H9 (cell line): Measurements from ENCODE around the gene MRPL43. TPM values are rescaled to one million over a fixed set of nuclear protein-coding genes. Genes with fewer than 3 reads are reported as not detected.

ENCODE experiments used
- DNase-seq: peaks from one replicate; pipeline ENCODE4 v3.0.0-alpha.2; 2017
- H2AFZ ChIP-seq: one replicate; pipeline ENCODE4 v1.6.1; 2013; ENCODE audit warnings: mild to moderate bottlenecking, low read length, control low read depth, moderate library complexity
- H2AK5ac ChIP-seq: 2 replicates; pipeline ENCODE4 v1.6.1; 2013; ENCODE audit warnings: low read length, control low read depth, mixed read lengths; ENCODE audit not compliant: insufficient read length
- H2BK120ac ChIP-seq: one replicate; pipeline ENCODE4 v1.6.1; 2013; ENCODE audit warnings: low read depth, mild to moderate bottlenecking, low read length, control low read depth, inconsistent platforms; ENCODE audit not compliant: poor library complexity, severe bottlenecking
- H2BK12ac ChIP-seq: 2 replicates; pipeline ENCODE4 v1.6.1; 2013; ENCODE audit warnings: low read length, control low read depth, mixed read lengths, low read depth; ENCODE audit not compliant: insufficient read length
- H2BK15ac ChIP-seq: 2 replicates; pipeline ENCODE4 v1.6.1; 2013; ENCODE audit warnings: low read depth, low read length, control low read depth
- H2BK20ac ChIP-seq: one replicate; pipeline ENCODE4 v1.6.1; 2013; ENCODE audit warnings: low read depth, mild to moderate bottlenecking, low read length, control low read depth, inconsistent platforms; ENCODE audit not compliant: poor library complexity, severe bottlenecking
- H2BK5ac ChIP-seq: 2 replicates; pipeline ENCODE4 v1.6.1; 2013; ENCODE audit warnings: low read length, control low read depth, mixed read lengths; ENCODE audit not compliant: insufficient read length
- H3K14ac ChIP-seq: 2 replicates; pipeline ENCODE4 v1.6.1; 2013; ENCODE audit warnings: low read length, control low read depth; ENCODE audit not compliant: insufficient read depth
- H3K18ac ChIP-seq: 2 replicates; pipeline ENCODE4 v1.6.1; 2013; ENCODE audit warnings: low read depth, mild to moderate bottlenecking, mixed read lengths, low read length, control low read depth; ENCODE audit not compliant: insufficient read length
- H3K23ac ChIP-seq: 2 replicates; pipeline ENCODE4 v1.6.1; 2013; ENCODE audit warnings: low read length, control low read depth, mixed read lengths, low read depth; ENCODE audit not compliant: insufficient read length
- H3K23me2 ChIP-seq: 2 replicates; pipeline ENCODE4 v1.6.1; 2013; ENCODE audit warnings: low read depth, mild to moderate bottlenecking, mixed read lengths, low read length, control low read depth; ENCODE audit not compliant: insufficient read length, poor library complexity, severe bottlenecking
- H3K27ac ChIP-seq: 2 replicates; pipeline ENCODE4 v1.5.1; 2013; ENCODE audit warnings: low read length, control low read depth, mixed read lengths, low read depth; ENCODE audit not compliant: insufficient read length
- H3K27me3 ChIP-seq: 2 replicates; pipeline ENCODE4 v1.6.1; 2013; ENCODE audit warnings: low read length, control low read depth, inconsistent platforms; ENCODE audit not compliant: insufficient read depth
- H3K4ac ChIP-seq: 2 replicates; pipeline ENCODE4 v1.6.1; 2013; ENCODE audit warnings: low read depth, mild to moderate bottlenecking, control low read depth, inconsistent platforms, low read length, moderate library complexity
- H3K4me1 ChIP-seq: 2 replicates; pipeline ENCODE4 v1.6.1; 2013; ENCODE audit warnings: low read length, control low read depth, inconsistent platforms; ENCODE audit not compliant: insufficient read depth
- H3K4me2 ChIP-seq: 2 replicates; pipeline ENCODE4 v1.6.1; 2013; ENCODE audit warnings: low read length, control low read depth, mixed read lengths; ENCODE audit not compliant: insufficient read length, insufficient read depth
- H3K56ac ChIP-seq: 2 replicates; pipeline ENCODE4 v1.6.1; 2013; ENCODE audit warnings: low read depth, mild to moderate bottlenecking, mixed read lengths, low read length, control low read depth; ENCODE audit not compliant: insufficient read length
- H3K79me1 ChIP-seq: 2 replicates; pipeline ENCODE4 v1.6.1; 2013; ENCODE audit warnings: low read depth, mild to moderate bottlenecking, moderate library complexity, low read length, control low read depth, inconsistent platforms; ENCODE audit not compliant: insufficient read depth, poor library complexity, severe bottlenecking
- H3K79me2 ChIP-seq: 2 replicates; pipeline ENCODE4 v1.6.1; 2013; ENCODE audit warnings: low read length, control low read depth, inconsistent platforms; ENCODE audit not compliant: insufficient read depth
- H3K9ac ChIP-seq: 2 replicates; pipeline ENCODE4 v1.6.1; 2013; ENCODE audit warnings: low read length, control low read depth, mixed read lengths; ENCODE audit not compliant: insufficient read length; ENCODE audit errors: extremely low read depth
- H3K9me3 ChIP-seq: one replicate; pipeline ENCODE4 v1.6.1; 2013; ENCODE audit warnings: low read depth, low read length, inconsistent platforms; ENCODE audit not compliant: control insufficient read depth
- H3T11ph ChIP-seq: one replicate; pipeline ENCODE4 v1.6.1; 2013; ENCODE audit warnings: mild to moderate bottlenecking, low read length, control low read depth, inconsistent platforms
- H4K20me1 ChIP-seq: one replicate; pipeline ENCODE4 v1.6.1; 2013; ENCODE audit not compliant: control insufficient read depth, insufficient read length, insufficient read depth
- H4K5ac ChIP-seq: 2 replicates; pipeline ENCODE4 v1.6.1; 2013; ENCODE audit warnings: low read depth, mild to moderate bottlenecking, mixed read lengths, low read length, control low read depth; ENCODE audit not compliant: insufficient read length
- H4K8ac ChIP-seq: replicated peaks from 2 replicates; pipeline ENCODE4 v1.6.1; 2013; ENCODE audit warnings: low read length, control low read depth, mixed read lengths, low read depth; ENCODE audit not compliant: insufficient read length
- H4K91ac ChIP-seq: 2 replicates; pipeline ENCODE4 v1.6.1; 2013; ENCODE audit warnings: low read depth, mild to moderate bottlenecking, moderate library complexity, mixed read lengths, low read length, control low read depth; ENCODE audit not compliant: insufficient read length
- H3K27ac Mint-ChIP-seq, 3 experiments: 2 replicates in 2 of 3; 3 replicates in 1 of 3; pipeline ENCODE4 v1.8.0; 2020 to 2021; ENCODE audit warnings: mixed read lengths in 3 of 3, mild to moderate bottlenecking in 1 of 3, moderate library complexity in 1 of 3
- H3K27me3 Mint-ChIP-seq: 2 replicates; pipeline ENCODE4 v1.8.0; 2021; ENCODE audit warnings: low read depth, mild to moderate bottlenecking, moderate library complexity, mixed read lengths
- H3K36me3 Mint-ChIP-seq, 3 experiments: 2 replicates in 2 of 3; 3 replicates in 1 of 3; pipeline ENCODE4 v1.8.0; 2020 to 2021; ENCODE audit warnings: low read depth in 3 of 3, mixed read lengths in 3 of 3; ENCODE audit not compliant: insufficient read depth in 1 of 3
- H3K4me1 Mint-ChIP-seq, 2 experiments: 2 replicates each; pipeline ENCODE4 v1.8.0; 2020; ENCODE audit warnings: mixed read lengths in 2 of 2
- H3K4me3 Mint-ChIP-seq, 2 experiments: 2 replicates in 1 of 2; 3 replicates in 1 of 2; pipeline ENCODE4 v1.8.0; 2020 to 2021; ENCODE audit warnings: mild to moderate bottlenecking in 2 of 2, mixed read lengths in 2 of 2, moderate library complexity in 1 of 2
- H3K9me3 Mint-ChIP-seq, 2 experiments: 2 replicates in 1 of 2; 3 replicates in 1 of 2; pipeline ENCODE4 v1.8.0; 2020; ENCODE audit warnings: mild to moderate bottlenecking in 2 of 2, mixed read lengths in 2 of 2, moderate library complexity in 1 of 2
- CTCF ChIP-seq: fragments of 200-600 bp; sonication (generic); conservative IDR thresholded peaks from 3 replicates; pipeline ENCODE4 v1.8.0; 2021; ENCODE audit warnings: antibody characterized with exemption, mild to moderate bottlenecking
- WGBS: extraction: QIAGEN DNeasy Blood & Tissue Kit; methylation state at CpG from one replicate; pipeline ENCODE4 v1.1.7; 2013; ENCODE audit warnings: missing lambda C conversion rate, low lambda C conversion rate, mixed read lengths; ENCODE audit not compliant: insufficient read length; ENCODE audit errors: extremely low coverage; 5-methylcytosine and 5-hydroxymethylcytosine counted together
- total RNA-seq: library from RNA; stranded (reverse); gene quantifications from 2 replicates; pipeline ENCODE4 v1.2.1, GENCODE V29; 2021

Gene MRPL43
- total RNA-seq, 1 experiment from 2014 or later, result 70.3 TPM

- Histone ChIP-seq H4K91ac (no peak overlapping the region), H3K23me2 (peaks cover 33% of the 10 kb centered on the region), H4K8ac (no peak overlapping the region), H3K9me3 (no peaks in the 10 kb centered on the region), H3K4ac (no peak overlapping the region; the same call in 1 of the 2 replicates), H3K56ac (no peak overlapping the region), H3K4me1 (peaks cover 2% of the 10 kb centered on the region; the same call in 1 of the 2 replicates), H3K27ac (no peak overlapping the region), H2AFZ (no peak overlapping the region), H3K27me3 (no peaks in the 10 kb centered on the region), H3K79me2 (no peaks in the 10 kb centered on the region; the same call in 1 of the 2 replicates), H4K20me1 (no peaks in the 10 kb centered on the region), H3K14ac (peak overlapping the region; percentile 89), H3K9ac (peak overlapping the region; percentile 86), H2BK120ac (no peak overlapping the region), H2BK15ac (no peak overlapping the region), H3K4me2 (peak overlapping the region; percentile 70), H4K5ac (no peak overlapping the region), H2AK5ac (no peak overlapping the region), H2BK20ac (no peak overlapping the region), H2BK12ac (no peak overlapping the region), H2BK5ac (no peak overlapping the region), H3K23ac (no peak overlapping the region), H3K18ac (peak overlapping the region; percentile 88), H3T11ph (no peak overlapping the region), H3K79me1 (no peaks in the 10 kb centered on the region)
- H3K9me3 Mint-ChIP-seq, result no peaks in the 10 kb centered on the region; a peak in 2 of 5 replicates
- peaks cover 25 to 29% of the 10 kb centered on the region in 2 experiments for H3K4me1 Mint-ChIP-seq
- no peak for DNase-seq
- peak overlapping the region; percentile 41 to 97 (median 94); a peak in 4 of 7 replicates for H3K27ac Mint-ChIP-seq
- peak overlapping the region; percentile 88 to 92 for H3K4me3 Mint-ChIP-seq
- H3K36me3 Mint-ChIP-seq, result peaks cover 12 to 25% (median 24%) of the 10 kb centered on the region in 3 experiments; a peak in 6 of 7 replicates
- no CpG with 5 or more reads among the region's 19 CpGs for WGBS
- no peak for TF ChIP-seq CTCF
- no peaks in the 10 kb centered on the region for H3K27me3 Mint-ChIP-seq
Observed at GRCh38 chr10:101000127-101000914, 13.0 kb upstream of the MRPL43 start.
